AG08395 (cell line): ENCODE measurements around the gene LY6G5B.
A peak's percentile ranks its signal among the peaks of the same experiment; 100 is the strongest.

Source experiments
- DNase-seq: peaks from one replicate; pipeline ENCODE4 v3.0.0; 2012; ENCODE audit warnings: mixed read lengths, low spot score

The LY6G5B gene

DNA sequence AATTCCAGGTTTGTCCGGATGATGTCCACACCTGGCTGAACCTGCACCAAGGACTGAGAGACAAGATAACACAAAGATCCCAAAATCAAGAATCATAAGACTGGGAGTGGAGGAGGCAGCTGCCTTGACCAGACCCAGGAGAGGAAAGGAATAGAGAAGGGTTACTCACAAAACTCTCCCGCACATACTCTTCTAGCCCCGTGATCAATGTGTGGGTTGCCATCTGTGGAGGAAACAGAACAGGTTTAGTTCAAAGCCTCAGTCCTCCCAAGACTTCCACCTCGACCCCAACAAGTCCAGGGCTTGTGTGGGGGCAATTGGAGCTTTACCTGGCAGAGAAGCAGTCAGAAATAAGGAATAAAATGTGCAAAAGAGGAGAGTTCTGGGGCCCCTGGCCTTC is 28.4 kb upstream of the LY6G5B start:
- DNase-seq = no peak

DNA sequence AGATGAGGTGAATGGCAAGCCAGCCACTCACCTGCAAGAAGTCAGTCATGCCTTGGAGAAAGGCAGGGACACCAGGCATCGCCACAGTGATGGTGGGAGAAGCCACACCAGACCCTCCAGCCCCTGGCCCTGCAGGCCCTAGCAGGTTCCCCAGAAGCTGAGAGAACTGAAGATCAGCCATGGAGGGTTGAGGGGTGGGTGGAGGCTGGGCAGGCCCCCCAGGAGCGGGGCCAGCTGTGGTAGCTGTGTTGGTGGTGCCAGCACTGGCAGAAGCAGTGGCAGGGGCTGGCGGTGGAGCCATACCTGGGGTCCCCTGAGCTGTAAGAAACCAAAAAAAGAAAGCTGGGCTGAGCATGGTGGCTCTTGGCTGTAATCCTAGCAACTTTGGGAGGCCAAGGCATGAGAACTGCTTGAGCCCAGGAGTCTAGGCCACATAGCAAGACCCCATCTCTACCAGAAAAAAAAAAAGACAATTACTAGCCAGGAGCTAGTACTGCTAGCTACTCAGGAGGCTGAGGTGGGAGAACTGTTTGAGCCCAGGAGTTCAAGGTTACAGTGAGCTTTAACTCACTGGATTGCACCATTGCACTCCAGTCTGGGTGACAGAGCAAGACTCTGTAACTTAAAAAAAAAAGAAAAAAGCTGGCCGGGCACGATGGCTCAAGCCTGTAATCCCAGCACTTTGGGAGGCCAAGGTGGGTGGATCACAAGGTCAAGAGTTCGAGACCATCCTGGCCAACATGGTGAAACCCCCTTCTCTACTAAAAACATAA is 26.8 kb upstream of the LY6G5B start:
- no peak for DNase-seq

DNA sequence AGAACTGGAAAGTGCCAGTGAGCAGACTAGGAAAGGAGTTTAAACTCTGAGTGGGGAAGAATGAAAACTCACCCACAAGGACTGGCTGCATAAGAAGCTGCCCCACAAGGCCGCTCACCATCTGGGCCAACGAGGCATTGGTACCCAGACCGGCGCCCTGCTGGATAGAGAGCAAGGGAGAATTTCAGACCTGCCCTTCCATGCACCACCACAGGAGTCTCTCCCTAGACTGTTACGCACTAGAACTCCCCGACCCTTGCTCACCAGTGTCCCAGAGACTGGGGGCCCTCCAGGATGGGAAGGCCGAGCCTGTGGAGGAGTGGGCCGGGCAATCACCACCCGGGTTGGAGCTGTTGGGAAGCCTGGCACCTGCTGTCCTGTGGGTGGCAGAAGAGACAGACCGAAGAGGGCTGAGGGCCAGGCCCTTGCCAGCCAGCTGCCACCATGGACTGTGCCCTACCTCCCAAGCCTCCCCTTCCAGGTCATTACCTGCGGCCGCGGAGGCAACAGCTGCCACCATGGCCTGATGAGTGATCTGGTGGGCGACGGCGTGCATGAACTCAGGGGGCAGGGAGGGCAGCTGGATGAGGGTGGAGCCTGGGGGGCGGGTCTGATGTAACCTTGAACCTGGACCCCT is 25.8 kb upstream of the LY6G5B start:
- no peak for DNase-seq

DNA sequence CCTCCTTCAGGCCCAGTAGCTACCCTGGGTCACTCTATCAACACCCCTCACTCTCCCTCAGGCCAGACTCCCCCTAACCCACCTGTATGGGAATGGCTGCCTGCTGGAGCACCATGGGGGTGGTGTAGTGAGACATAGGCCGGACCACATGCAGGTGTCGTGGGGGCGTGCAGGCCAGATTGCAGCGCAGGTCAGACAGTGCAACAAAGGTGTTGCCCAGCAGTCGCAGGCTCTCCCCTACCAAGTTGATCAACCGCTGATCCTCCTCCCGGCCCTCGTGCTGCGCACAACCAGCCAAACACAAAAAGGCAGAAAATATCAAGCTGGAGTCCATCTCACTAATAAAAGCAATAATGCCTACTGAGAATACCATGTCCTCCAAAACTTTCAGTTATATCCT is 24.5 kb upstream of the LY6G5B start:
- no peak for DNase-seq

DNA sequence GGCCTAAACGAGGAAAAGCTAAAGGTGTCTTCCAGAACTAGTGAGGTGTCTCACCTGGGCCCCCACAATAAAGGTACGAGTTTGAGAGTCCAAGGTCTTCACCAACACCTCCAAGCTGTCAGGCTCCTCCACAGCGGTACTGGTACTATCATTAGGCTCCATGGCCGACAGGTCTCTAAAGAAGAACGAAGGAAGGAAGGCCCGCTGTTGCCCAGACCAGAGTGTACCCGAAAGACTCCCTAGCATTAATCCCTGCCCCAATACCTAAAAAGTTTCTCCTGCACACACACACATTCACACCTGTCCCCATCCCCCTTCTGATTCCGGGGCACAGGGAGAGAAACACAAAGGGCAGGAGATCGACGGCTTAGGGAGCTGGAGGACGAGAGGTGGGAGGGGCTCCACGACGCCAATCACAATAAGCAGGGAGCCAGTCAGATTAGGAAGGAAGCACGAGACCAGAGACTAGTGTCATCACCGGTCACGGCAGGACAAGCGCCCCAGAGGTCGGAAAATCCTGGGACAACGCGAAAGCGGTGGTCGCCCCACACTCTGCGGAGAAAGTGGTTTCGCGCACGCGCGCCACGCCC is 18.1 kb upstream of the LY6G5B start:
- peak; percentile 87 for DNase-seq

DNA sequence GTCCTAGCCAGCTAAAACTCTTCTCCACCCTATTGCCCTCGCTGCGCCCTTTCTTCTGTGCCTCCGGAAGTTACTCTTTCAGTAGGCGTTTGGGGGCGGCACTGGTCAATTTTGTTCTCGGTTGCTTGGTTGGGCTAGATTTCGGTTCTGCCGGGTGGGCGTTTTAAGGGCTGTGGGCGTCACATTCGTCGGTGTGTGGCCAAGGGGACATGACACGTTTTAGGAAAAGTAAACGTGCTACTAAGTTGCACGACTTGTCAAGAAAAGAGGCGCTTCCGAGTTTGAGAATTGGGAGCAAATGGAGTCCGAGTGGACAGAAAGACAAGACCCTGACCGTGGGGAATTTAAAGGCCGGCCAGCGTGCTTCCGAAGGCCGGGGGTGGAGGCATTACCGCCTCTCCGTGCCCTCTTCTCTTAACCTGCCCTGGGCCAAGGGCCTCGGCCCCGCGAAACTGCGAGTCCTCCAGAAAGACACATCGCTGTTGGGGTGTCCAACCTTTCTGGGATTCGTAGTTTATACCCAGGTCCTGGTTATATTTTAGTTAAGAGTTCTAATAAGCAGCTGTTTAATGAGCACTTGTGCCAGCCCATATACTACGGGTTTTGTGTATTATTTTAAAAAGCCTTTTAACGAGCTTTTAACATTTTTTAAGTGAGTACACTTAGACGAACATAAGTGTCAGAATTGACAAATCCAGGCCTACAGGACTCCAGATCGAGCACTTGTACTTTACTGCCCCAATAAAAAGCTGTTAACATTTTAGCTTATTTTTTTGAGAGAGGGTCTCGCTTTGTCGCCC is 16.7 kb upstream of the LY6G5B start:
- peak; percentile 90 for DNase-seq

DNA sequence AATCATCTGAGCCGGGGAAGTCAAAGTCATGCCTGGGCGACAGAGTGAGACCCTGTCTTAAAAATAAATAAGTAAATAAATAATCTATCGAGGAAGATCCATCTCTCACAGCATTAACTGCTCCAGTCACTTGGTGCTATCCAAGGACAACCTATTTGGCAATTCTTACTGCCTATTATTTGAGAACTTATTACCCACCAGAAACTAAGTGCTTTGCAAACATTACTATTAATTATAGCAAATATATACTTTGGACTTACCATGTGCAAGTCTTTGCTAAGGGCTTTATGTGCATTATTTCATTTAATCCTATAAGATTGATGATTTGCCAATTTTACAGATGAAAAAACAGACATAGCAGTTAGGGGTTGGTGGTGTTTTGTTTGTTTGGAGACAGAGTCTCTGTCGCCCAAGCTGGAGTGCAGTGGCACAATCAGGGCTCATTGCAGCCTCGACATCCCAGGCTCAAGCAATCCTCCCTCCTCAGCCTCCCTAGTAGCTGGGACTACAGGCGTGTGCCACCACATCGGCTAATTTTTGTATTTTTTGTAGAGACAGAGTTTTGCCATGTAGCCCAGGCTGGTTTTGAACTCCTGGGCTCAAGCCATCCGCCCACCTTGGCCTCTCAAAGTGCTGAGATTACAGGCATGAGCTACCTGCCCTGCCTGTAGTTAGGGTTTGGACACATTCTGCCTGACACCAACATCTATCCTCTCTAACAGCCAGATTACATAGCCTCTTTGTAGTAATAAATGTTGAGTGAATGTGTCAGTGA is 15.0 kb upstream of the LY6G5B start:
- DNase-seq = no peak

DNA sequence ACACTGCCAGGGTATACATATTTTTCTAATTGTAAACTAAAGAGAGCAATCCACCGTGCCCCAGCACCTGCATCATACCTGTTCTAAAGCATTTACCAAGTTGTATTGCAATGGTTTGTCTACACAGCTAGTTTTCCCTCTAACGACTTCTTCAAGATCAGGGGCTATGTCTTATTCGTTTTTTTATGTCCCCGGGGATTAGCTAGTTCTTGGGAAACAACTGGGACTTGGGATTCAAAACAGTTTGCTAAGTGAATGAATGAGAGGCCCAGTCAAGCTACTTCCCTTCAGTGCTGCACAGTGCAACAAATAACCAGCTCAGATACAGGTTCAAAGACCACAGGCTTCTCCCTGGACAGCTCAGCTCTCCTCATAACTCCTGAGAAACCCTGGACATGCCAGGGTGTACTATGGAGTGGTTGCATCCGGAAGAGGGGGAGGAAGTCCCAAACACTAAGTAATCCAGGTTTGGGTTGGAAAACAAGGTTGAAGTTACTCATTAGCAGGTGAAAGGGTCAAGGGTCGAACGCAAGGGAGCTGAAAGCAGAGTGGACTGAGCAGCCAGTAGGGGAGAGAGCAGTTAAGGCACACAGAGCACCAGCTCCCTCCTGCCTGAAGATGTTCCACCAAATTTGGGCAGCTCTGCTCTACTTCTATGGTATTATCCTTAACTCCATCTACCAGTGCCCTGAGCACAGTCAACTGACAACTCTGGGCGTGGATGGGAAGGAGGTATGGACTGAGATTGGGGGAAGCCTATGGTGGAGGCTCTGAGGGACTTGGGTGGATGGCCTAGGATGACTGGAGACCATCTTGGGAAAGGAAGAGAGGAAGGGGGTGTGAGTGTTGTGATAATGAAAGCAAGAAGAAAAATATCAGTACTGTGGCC is 14.2 kb upstream of the LY6G5B start, which contains the start of gene APOM:
Gene APOM, plus strand, starts transcription at position 546 of the 889 bp plus-strand sequence. Its CDS starts 73 bp downstream, at position 619.
- DNase-seq = no peak

DNA sequence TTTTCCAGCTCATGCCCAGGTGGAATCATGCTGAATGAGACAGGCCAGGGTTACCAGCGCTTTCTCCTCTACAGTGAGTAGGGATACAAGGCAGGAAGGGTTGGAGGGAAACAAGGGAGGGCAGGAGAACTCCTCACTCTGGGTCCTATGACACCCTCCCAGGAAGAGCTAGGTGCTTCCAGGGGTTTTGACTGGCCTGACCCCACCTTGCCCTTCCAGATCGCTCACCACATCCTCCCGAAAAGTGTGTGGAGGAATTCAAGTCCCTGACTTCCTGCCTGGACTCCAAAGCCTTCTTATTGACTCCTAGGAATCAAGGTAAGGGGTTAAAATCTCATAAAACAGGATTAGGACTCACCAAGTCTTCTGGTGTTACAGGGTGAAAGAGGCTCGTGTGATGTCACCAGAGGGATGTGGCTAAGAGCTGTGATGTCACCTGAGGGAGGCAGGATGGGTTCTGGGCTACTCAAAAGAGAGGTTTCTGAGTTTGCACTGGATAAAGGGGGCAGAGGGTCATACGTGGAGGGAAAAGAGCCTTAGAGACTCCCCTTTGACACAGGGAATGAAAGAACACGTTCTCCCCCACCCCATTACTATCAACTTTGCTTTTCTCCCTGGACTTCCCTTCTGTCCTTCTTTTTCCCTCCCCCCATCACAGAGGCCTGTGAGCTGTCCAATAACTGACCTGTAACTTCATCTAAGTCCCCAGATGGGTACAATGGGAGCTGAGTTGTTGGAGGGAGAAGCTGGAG is 12.2 kb upstream of the LY6G5B start:
- DNase-seq = no peak

DNA sequence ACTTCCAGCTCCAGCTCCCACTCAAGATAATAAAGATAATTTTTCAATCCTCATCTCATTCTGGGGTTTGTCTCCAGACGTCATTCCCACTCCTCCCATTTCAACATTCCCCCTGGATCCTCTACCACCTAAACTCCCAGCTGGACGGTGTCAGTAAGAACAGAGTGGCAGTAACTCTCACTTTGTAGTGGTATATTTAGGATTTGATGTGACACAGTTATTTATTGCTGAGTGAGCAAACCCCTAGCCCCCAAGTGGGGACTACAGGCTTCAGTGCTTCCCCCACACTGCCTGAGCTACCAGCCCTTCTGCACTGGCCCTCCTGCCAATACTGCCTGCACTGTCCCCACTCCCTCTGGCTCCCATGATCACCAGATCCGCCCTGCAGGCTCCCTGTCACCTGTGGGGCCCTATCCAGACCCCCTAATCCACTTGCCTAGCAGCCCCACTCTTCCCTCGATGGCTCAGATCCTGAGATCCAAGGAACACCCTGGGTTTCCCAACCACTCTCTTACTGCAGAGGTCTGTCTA is 11.6 kb upstream of the LY6G5B start:
- DNase-seq = no peak

DNA sequence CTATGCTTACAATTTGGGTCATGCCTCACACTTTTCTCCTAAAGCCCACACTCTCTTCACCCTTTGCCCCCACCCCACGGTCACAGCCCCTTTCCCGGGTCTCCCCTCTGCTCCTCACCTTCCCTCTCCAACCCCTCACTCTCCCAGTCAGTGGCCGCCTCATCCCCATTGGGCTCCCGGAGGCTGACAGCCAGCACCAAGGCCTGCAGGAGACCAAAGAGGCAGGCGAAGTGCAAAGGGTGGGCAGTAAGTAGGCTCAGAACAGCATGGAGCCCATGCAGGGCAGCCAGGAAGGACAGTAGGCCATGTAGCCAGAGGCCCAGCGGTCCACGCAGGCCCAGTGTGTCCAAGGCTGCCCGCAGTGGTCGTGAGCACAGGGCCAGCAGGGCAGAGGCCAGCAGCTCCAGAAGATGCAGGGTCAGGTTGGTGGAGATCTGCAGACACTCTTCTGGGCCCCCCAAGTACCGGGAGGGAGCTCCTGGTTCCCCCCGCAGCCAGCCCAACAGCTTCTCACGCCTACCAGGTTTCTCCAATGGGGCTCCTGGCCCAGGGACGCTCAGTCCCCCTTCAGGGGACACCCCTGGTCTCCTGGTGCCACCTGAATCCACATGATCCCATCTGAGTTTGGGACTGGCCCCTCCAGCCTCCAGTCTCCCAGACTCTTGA is 10.7 kb upstream of the LY6G5B start:
- no peak for DNase-seq

DNA sequence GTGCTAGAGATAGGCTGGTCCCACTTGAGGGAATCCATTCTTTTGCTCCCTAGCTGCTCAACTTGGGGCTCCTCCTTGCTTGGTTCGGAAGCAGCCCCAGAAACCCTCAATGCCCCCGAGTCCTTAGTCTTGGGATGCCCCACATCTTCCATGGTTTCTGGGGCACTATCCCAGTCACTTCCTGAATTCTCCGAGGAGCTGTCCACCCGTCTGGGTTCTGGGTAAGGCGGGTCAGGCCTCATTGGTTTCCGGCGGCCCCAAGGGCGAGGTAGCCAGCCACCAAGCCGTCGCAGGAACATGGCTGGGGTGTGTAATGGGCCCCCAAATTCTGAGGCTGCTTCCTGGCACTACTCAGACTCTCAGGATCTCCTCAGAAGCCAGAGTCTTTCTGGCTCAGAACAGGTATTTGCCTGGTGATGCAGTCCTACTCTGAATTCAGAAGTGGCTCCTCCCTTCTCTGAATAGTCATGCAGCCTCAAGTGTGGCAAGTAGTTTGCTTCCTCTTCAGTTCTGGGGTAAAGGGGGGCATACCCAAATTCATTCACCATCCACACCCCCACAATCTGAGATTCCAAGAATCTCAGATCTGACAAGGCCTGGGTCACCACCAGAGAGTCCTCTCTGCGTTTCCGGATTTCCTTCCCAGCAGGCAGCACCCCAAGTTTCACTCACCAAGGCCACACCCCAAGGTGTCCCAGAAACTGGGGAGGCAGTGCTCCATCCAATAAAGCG is 10.0 kb upstream of the LY6G5B start:
- DNase-seq = peak; percentile 32

DNA sequence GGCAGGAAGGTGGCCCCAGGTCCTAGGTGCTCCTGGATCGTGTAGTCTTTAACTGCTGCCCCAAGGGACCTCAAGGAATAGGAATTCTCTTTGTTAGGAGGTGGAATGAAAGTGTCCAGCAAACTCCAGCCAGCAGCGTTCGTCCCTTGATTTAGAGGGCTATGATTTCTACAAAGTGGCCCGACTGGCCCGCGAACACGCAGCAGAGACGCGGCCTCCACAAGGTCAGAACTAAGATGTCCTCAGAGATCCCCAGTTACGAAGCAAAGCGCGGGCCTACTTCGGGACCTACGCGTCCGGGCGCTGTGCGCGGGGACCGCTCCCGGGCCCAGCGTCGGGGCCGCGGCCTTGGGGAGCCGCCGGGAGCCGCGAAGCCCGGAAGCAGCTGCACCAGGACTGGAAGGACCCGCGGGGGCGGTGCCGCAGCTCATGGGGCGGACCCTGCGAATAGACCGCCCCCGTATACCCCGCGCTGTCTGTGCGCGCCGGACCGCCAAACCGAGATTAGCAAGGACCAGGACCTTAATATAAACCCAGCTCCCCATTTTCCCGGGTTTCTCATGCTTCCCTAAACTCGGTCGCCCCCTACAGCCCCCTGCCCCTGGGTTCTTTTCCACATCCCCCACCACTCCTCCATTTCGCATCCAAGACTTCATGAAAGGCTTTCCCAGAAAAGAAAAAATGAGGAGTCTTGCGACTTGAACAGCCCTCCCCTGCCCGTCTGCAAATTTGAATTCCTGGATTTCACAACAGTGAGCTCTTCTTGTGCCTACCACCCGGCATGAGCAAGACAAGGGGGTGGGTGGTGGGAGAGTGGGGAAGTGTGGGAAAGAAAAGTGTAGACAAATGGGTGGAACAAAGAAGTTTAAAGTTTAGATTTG is 9.2 kb upstream of the LY6G5B start, which contains the start of gene C6orf47:
Gene C6orf47, minus strand, starts transcription at position 398 of the 881 bp plus-strand sequence. CDS start 831 bp downstream, outside the sequence.
- DNase-seq = peak; percentile 85

DNA sequence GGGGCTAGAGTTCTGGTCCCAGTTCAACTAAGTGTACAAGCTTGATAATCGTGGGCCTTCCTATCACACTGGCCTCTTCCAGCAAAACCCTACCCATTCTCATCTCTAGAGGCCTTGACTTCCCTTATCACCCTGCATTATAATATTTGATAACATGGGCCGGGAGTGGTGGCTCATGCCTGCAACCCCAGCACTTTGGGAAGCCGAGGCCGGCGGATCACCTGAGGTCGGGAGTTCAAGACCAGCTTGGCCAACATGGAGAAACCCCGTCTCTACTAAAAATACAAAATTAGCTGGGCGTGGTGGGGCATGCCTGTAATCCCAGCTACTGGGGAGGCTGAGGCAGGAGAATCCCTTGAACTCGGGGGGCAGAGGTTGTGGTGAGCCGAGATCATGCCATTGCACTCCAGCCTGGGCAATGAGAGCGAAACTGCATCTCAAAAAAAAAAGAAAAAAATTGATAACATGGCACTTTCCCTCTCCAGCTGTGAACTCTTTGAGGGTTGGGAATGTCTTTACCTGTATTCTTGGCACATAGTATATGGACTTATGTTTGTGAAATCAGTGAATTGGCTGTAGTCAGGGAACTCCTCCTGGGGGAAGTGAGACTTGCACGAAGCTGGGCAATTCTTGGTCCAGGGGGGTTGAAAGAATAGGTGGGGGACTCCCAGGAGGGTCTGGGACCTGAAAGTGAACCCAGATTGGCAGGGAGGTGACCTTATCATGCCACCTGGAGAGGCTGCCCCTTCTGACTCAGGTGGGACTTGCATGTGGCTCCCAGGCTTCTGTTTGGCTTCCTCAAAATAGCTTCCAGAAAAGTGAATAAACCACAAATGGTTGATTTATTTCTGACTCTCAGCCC is 8.3 kb upstream of the LY6G5B start:
- DNase-seq = no peak

DNA sequence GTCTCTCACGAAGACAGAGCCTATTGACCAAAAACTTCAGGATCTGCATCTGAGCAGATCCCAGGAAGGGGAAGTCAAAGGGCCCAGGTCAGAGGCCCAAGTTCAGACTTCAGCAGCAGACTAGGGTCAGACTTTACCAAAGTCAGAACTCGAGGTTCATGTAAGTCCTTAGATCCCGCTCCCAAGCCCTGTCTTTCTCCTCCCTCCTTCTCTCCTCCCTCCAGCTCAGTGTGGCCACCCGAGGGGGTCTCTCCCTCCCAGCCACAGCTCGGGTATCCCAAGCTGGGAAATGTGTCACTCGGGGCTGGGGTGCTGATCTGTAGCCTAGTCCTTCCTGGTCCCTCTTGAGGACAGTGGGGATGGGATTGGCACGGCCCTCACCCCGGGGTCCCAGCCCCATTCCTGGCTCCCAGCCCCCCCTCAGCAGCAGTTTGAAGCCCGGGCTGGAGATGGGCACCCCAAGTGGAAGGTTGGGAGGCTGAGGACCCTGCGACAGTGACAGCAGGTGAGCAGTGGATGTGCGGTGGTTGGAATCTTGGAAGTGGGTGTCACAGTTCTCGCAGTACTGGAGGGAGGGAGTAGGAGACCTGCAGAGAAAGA is 7.6 kb upstream of the LY6G5B start:
- DNase-seq = no peak
